ENCODE measurements around the gene TREML2. TPM values are rescaled to one million over a fixed set of nuclear protein-coding genes. Genes with fewer than 3 reads are reported as not detected.

TREML2 gene
- total and polyA plus RNA-seq, 2 of the 13 experiments (the other 11 are each of a cell fraction or from before 2014, with no cell fraction given): not detected

DNA sequence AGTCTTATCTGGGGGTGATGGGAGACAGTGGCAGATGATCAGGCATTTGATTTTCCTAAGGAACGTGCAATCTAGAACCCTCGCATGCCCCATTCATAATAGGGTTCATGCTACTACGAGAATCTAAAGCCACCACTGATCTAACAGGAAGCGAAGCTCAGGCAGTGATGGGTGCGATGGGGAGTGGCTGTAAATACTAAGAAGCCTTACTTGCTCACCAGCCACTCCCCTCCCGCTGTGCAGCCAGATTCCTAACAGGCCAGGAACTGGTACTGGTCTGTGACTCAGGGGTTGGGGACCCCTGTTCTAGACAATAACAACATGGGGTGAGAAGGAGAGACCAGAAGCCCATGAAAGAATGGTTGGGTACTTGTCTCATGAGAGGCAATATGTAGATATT is 31.7 kb upstream of the TREML2 start (continued):
- TF ChIP-seq, protein P1, sequence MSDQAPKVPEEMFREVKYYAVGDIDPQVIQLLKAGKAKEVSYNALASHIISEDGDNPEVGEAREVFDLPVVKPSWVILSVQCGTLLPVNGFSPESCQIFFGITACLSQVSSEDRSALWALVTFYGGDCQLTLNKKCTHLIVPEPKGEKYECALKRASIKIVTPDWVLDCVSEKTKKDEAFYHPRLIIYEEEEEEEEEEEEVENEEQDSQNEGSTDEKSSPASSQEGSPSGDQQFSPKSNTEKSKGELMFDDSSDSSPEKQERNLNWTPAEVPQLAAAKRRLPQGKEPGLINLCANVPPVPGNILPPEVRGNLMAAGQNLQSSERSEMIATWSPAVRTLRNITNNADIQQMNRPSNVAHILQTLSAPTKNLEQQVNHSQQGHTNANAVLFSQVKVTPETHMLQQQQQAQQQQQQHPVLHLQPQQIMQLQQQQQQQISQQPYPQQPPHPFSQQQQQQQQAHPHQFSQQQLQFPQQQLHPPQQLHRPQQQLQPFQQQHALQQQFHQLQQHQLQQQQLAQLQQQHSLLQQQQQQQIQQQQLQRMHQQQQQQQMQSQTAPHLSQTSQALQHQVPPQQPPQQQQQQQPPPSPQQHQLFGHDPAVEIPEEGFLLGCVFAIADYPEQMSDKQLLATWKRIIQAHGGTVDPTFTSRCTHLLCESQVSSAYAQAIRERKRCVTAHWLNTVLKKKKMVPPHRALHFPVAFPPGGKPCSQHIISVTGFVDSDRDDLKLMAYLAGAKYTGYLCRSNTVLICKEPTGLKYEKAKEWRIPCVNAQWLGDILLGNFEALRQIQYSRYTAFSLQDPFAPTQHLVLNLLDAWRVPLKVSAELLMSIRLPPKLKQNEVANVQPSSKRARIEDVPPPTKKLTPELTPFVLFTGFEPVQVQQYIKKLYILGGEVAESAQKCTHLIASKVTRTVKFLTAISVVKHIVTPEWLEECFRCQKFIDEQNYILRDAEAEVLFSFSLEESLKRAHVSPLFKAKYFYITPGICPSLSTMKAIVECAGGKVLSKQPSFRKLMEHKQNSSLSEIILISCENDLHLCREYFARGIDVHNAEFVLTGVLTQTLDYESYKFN (CRISPR knock-in tag; conservative IDR thresholded peaks at IDR 0.05): no peak
- TF ChIP-seq ZNF772 (CRISPR knock-in tag; IDR thresholded peaks at IDR 0.05) (no peak), HHEX (CRISPR knock-in tag; IDR thresholded peaks at IDR 0.05) (no peak), FOXA1 (IDR thresholded peaks at IDR 0.05) (no peak), FOXA1 (CRISPR knock-in tag; IDR thresholded peaks at IDR 0.05) (no peak), ATRX (CRISPR knock-in tag; IDR thresholded peaks at IDR 0.05; ENCODE audit: borderline replicate concordance) (no peak)

DNA sequence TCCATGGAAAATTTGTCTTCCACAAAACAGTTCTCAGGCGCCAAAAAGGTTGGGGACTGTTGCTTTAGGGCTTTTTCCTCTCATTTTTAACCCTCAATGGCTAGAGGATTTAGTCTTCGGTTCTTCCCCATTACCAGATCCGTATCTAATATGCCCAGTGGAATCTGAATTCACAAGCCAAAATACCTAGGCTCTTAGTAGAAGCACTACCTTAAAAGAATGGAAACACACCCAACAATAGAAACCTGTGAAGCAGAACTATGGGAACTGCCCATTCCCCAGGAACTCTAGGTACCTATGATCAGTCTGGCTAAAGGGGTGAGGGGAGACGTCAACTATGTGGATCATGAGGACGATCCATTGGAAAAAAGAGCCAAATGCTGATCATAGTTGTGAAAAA is 30.3 kb upstream of the TREML2 start:
- 4% methylated on average over 5 of the region's 5 CpGs for WGBS (ENCODE audit: low lambda C conversion rate)
- Histone ChIP-seq H3K9me3 (ENCODE audit: low read length) (no peaks in the 10 kb centered on the region), H3K4me2 (ENCODE audit: low read depth, low read length) (no peak overlapping the region), H3K9ac (ENCODE audit: insufficient read depth, low read depth, low read length) (no peak overlapping the region), H3K36me3 (replicated peaks in 1 of 2; ENCODE audit: control insufficient read depth in 1 of 2, insufficient read depth in 2 of 2, low read length in 2 of 2) (no peaks in the 10 kb centered on the region), H4K20me1 (ENCODE audit: insufficient read depth, low read length) (no peaks in the 10 kb centered on the region), H3K79me2 (ENCODE audit: insufficient read depth, low read length) (no peaks in the 10 kb centered on the region), H3K4me3 (replicated peaks in 1 of 3; ENCODE audit: insufficient read depth in 1 of 3, low read depth in 2 of 3, low read length in 3 of 3) (no peak overlapping the region), H3K4me1 (ENCODE audit: insufficient read depth, low read length) (no peaks in the 10 kb centered on the region), H3K27me3 (ENCODE audit: control insufficient read depth in 1 of 2, insufficient read depth in 2 of 2, low read length in 2 of 2) (peaks cover 0 to 17% of the 10 kb centered on the region in 2 experiments; a peak in 2 of 5 replicates), H3K27ac (ENCODE audit: extremely low read length, insufficient read depth, low read length) (no peak overlapping the region), H2AFZ (ENCODE audit: low read length) (no peak overlapping the region)
- CTCF ChIA-PET (ENCODE audit: low intra/inter-chr PET ratio, low total read pairs): no interaction called here
- in situ Hi-C loops (cut with HindIII; ENCODE audit: extremely low pct_ligation_motif_present, low pct_unique_long_range_greater_than_20kb): no loop called here
- DNase-seq (ENCODE audit: low spot score): no peak
- no TSS peak for BruUV-seq (replicated peaks)
- intact Hi-C loops (cut with micrococcal nuclease; ENCODE audit: unreplicated experiment): no loop called here
- no peak for ATAC-seq
- POLR2A ChIA-PET: no interaction called here
- no peak for FAIRE-seq
- no peak for TF ChIP-seq ZMYM3 (CRISPR knock-in tag; IDR thresholded peaks at IDR 0.05)
- TF ChIP-seq NR2F2 (IDR thresholded peaks at IDR 0.05; ENCODE audit: borderline replicate concordance, low read depth): no peak
- TF ChIP-seq, protein P2, sequence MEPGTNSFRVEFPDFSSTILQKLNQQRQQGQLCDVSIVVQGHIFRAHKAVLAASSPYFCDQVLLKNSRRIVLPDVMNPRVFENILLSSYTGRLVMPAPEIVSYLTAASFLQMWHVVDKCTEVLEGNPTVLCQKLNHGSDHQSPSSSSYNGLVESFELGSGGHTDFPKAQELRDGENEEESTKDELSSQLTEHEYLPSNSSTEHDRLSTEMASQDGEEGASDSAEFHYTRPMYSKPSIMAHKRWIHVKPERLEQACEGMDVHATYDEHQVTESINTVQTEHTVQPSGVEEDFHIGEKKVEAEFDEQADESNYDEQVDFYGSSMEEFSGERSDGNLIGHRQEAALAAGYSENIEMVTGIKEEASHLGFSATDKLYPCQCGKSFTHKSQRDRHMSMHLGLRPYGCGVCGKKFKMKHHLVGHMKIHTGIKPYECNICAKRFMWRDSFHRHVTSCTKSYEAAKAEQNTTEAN (CRISPR knock-in tag; conservative IDR thresholded peaks at IDR 0.05): no peak
- no peak for TF ChIP-seq GLI4 (CRISPR knock-in tag; IDR thresholded peaks at IDR 0.05; ENCODE audit: borderline replicate concordance)
- TF ChIP-seq SIX4 (CRISPR knock-in tag; IDR thresholded peaks at IDR 0.05): no peak
- no peak for TF ChIP-seq ZNF350 (CRISPR knock-in tag; IDR thresholded peaks at IDR 0.05; ENCODE audit: borderline replicate concordance, low read depth)
- no peak for TF ChIP-seq SP140L (CRISPR knock-in tag; IDR thresholded peaks at IDR 0.05; ENCODE audit: borderline replicate concordance)
- no peak for TF ChIP-seq ZNF205 (CRISPR knock-in tag; IDR thresholded peaks at IDR 0.05)
- TF ChIP-seq ZFP1 (CRISPR knock-in tag; IDR thresholded peaks at IDR 0.05): no peak
- no peak for TF ChIP-seq YY1 (IDR thresholded peaks at IDR 0.05; ENCODE audit: insufficient read depth, insufficient replicate concordance, low read depth, low read length)
- TF ChIP-seq MBD4 (IDR thresholded peaks at IDR 0.05; ENCODE audit: borderline replicate concordance, low read length): no peak
- TF ChIP-seq NR1H2 (CRISPR knock-in tag; IDR thresholded peaks at IDR 0.05; ENCODE audit: borderline replicate concordance, low read depth): no peak
- no peak for TF ChIP-seq DNMT3B (CRISPR knock-in tag; conservative IDR thresholded peaks at IDR 0.05)
